ENCODE measurements around the gene HOXA10. TPM values are rescaled to one million over a fixed set of nuclear protein-coding genes. Genes with fewer than 3 reads are reported as not detected.

HOXA10 gene
- total RNA-seq, 2 donors from 2014 or later, result not detected

DNA sequence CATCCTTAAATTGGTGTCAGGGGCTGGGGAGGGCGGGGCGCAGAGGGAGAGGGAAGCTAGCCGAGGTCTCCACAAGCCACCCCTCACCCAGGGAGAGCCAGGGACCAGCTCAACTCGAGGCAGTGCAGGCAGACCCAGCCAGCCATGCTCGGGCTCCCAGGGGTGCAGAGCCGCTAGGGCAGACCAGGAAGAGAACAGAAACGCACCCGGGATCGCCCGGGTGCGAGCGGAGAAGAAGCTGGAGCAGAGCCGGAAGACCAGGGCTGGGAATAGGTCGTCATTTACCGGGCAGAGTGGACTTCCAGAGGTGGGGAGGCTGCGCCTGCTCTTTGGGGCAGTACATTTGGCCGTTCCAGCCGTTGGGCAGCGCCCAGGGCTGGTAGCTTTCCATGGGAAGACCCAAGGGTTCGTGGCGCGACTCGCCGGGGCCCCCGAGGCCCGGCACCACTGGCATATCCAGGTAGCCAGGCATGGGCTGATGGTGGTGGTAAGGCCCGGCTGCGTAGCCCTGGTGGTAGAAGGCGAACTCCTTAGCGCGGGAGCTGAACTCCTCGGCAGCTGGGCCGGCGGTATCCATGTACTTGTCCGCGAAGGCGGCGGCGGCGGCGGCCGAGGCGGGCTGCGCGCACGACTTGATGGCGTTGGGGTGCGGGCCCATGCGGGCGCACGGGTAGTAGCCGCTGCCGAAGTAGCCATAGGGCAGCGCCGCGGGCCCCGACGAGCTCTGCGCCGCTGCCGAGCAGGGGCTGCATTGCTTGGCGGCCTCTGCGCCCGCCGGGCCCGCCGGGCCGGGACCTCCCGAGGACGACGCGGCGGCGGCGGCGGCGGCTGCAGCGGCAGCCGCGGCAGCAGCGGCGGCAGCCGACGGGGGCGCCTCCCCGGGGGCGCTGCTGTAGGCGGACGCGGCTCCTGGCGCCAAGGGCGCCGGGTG is 25.0 kb upstream of the HOXA10 start:
- Histone ChIP-seq H3K36me3 (ENCODE audit: control insufficient read depth, insufficient read depth, low read length) (no peaks in the 10 kb centered on the region), H3K9ac (ENCODE audit: extremely low read depth, low read length, poor library complexity, severe bottlenecking) (no peak overlapping the region), H3K4me3 (ENCODE audit: low read length) (no peak overlapping the region), H3K27me3 (ENCODE audit: control insufficient read depth, insufficient read depth, low read length, poor library complexity, severe bottlenecking) (peaks cover 97% of the 10 kb centered on the region), H3K4me1 (ENCODE audit: control insufficient read depth, insufficient read depth, low read length) (no peaks in the 10 kb centered on the region), H3K9me3 (ENCODE audit: control insufficient read depth, low read length) (no peaks in the 10 kb centered on the region), H3K27ac (ENCODE audit: low read depth, low read length) (no peak overlapping the region)
- H3K9me3 Mint-ChIP-seq, result no peaks in the 10 kb centered on the region
- no peak overlapping the region for H3K27ac Mint-ChIP-seq
- whole genome bisulfite sequencing, 2 experiments (ENCODE audit: insufficient coverage in 1 of 2, insufficient read length in 1 of 2), result 2 to 5% methylated on average over 14 to 93 of the region's 93 CpGs
- TF ChIP-seq, protein P1, sequence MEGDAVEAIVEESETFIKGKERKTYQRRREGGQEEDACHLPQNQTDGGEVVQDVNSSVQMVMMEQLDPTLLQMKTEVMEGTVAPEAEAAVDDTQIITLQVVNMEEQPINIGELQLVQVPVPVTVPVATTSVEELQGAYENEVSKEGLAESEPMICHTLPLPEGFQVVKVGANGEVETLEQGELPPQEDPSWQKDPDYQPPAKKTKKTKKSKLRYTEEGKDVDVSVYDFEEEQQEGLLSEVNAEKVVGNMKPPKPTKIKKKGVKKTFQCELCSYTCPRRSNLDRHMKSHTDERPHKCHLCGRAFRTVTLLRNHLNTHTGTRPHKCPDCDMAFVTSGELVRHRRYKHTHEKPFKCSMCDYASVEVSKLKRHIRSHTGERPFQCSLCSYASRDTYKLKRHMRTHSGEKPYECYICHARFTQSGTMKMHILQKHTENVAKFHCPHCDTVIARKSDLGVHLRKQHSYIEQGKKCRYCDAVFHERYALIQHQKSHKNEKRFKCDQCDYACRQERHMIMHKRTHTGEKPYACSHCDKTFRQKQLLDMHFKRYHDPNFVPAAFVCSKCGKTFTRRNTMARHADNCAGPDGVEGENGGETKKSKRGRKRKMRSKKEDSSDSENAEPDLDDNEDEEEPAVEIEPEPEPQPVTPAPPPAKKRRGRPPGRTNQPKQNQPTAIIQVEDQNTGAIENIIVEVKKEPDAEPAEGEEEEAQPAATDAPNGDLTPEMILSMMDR (conservative IDR thresholded peaks at IDR 0.05), result no peak
- H3K4me1 Mint-ChIP-seq, result peaks cover 5% of the 10 kb centered on the region
- H3K4me3 Mint-ChIP-seq, result peak overlapping the region; percentile 54
- H3K36me3 Mint-ChIP-seq (ENCODE audit: low read depth), result no peaks in the 10 kb centered on the region
- peak; percentile 83 for DNase-seq
- H3K27me3 Mint-ChIP-seq (ENCODE audit: insufficient read depth), result peaks cover 95% of the 10 kb centered on the region

DNA sequence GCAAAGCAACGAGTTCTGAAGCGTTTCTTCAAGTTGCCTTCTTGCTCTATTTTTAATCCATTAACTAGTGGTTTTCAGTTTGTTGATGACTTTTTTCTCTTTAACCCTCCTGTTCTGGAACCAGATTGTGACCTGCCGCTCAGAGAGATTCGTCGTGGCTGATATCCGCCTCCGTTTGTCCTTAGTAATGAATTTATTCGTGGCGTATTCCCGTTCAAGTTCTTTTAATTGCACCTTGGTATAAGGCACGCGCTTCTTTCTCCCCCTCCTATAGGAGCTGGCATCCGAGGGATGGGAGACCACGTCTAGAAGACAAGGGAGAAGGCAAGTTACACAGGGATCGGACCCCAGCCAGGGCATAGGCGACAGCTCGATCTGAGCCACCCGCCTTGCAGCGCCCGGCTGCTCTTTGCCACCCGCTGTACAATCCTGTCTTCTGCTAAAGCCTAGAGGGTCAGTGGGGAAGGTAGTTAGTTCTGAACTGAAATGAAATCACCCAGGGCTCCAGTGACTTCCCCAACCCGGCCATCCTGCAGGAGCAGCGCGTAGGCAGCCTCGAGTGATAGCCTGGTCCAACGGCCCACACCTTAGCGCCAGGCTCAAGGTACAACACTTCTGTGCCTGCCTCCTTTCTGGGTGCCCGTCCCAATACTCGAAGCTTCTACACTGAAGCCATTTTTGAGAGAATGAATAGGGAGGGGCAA is 24.2 kb upstream of the HOXA10 start:
- Histone ChIP-seq H3K36me3 (ENCODE audit: control insufficient read depth, insufficient read depth, low read length) (no peaks in the 10 kb centered on the region), H3K4me3 (ENCODE audit: low read length) (no peak overlapping the region), H3K27ac (ENCODE audit: low read depth, low read length) (no peak overlapping the region), H3K9me3 (ENCODE audit: control insufficient read depth, low read length) (no peaks in the 10 kb centered on the region), H3K27me3 (ENCODE audit: control insufficient read depth, insufficient read depth, low read length, poor library complexity, severe bottlenecking) (peaks cover 97% of the 10 kb centered on the region), H3K4me1 (ENCODE audit: control insufficient read depth, insufficient read depth, low read length) (no peaks in the 10 kb centered on the region), H3K9ac (ENCODE audit: extremely low read depth, low read length, poor library complexity, severe bottlenecking) (no peak overlapping the region)
- Mint-ChIP-seq H3K36me3 (ENCODE audit: low read depth) (no peaks in the 10 kb centered on the region), H3K27me3 (ENCODE audit: insufficient read depth) (peaks cover 95% of the 10 kb centered on the region), H3K4me3 (peak overlapping the region; percentile 34), H3K4me1 (peaks cover 5% of the 10 kb centered on the region), H3K27ac (no peak overlapping the region), H3K9me3 (no peaks in the 10 kb centered on the region)
- TF ChIP-seq, protein P1 (conservative IDR thresholded peaks at IDR 0.05), result no peak
- DNase-seq, result peak; percentile 59
- WGBS, 2 experiments (ENCODE audit: insufficient coverage in 1 of 2, insufficient read length in 1 of 2), result 11 to 14% methylated on average over 18 to 29 of the region's 29 CpGs

DNA sequence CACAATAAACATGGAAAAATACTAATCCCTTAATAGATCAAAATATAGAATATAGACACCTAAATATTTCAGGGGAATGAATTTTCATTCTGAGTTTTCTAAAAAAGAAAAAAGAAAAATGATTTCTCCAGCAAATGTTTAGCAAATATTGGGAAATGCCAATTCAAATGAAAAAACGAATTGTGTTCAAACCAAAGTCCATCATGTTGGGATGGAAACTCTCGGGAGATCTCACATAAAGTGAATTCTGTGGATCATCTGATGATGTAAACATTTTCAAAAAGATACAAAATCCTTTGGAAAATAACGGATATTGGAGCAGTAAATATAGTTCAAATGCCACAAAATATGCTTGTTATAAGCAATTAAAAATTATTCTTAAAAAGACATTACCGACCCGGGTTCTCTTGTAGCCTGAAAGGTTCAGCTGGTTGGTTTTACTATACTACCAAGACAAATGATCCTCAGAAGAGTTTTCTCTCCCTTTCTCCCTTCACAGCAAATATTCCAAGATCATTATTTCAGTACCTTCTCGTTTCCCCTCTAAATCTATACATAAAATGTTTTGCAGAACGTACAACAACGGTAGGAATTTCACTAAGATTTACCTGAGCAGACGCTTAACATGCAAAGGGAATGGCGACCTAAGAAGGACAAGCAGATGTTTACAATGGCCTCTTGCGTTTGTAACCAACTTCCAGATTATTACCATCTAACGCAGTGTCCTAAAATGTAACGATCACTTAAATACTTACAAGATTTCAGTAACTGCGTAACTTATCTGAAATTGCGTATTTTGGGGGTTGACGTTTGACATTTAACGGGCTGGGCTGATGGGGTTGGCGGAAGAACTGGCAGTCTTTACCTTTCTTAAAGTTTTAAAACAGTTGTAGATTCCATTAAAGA is 23.3 kb upstream of the HOXA10 start:
- Histone ChIP-seq H3K4me3 (ENCODE audit: low read length) (no peak overlapping the region), H3K27me3 (ENCODE audit: control insufficient read depth, insufficient read depth, low read length, poor library complexity, severe bottlenecking) (peaks cover 97% of the 10 kb centered on the region), H3K27ac (ENCODE audit: low read depth, low read length) (no peak overlapping the region), H3K4me1 (ENCODE audit: control insufficient read depth, insufficient read depth, low read length) (no peaks in the 10 kb centered on the region), H3K9ac (ENCODE audit: extremely low read depth, low read length, poor library complexity, severe bottlenecking) (no peak overlapping the region), H3K36me3 (ENCODE audit: control insufficient read depth, insufficient read depth, low read length) (no peaks in the 10 kb centered on the region), H3K9me3 (ENCODE audit: control insufficient read depth, low read length) (no peaks in the 10 kb centered on the region)
- no peaks in the 10 kb centered on the region for H3K9me3 Mint-ChIP-seq
- no peak overlapping the region for H3K27ac Mint-ChIP-seq
- peaks cover 5% of the 10 kb centered on the region for H3K4me1 Mint-ChIP-seq
- H3K27me3 Mint-ChIP-seq (ENCODE audit: insufficient read depth), result peaks cover 94% of the 10 kb centered on the region
- H3K4me3 Mint-ChIP-seq, result no peak overlapping the region
- WGBS, 2 experiments (ENCODE audit: insufficient coverage in 1 of 2, insufficient read length in 1 of 2), result 27 to 28% methylated on average over 14 to 18 of the region's 18 CpGs
- TF ChIP-seq, protein P1 (conservative IDR thresholded peaks at IDR 0.05), result no peak
- peak; percentile 16 for DNase-seq
- H3K36me3 Mint-ChIP-seq (ENCODE audit: low read depth), result no peaks in the 10 kb centered on the region

Data from endodermal cell (in vitro differentiated cells).